NB4 (cell line): ENCODE data around the gene ADM5.

Experiments used
- DNase-seq: peaks from one replicate; pipeline ENCODE4 v3.0.0; 2010; ENCODE audit warnings: low read depth
- H3K4me3 ChIP-seq: one replicate; pipeline ENCODE4 v1.5.1; 2011; ENCODE audit warnings: mild to moderate bottlenecking, low read depth, low read length, moderate library complexity
- MYC ChIP-seq: IDR thresholded peaks from 2 replicates; pipeline ENCODE4 v1.6.1; 2011; ENCODE audit warnings: low read depth, low read length
- POLR2A ChIP-seq: IDR thresholded peaks from 2 replicates; pipeline ENCODE4 v1.6.1; 2011; ENCODE audit warnings: mild to moderate bottlenecking; ENCODE audit not compliant: insufficient read length; ENCODE audit errors: extremely low read depth
- TF ChIP-seq, protein P1 (sequence below): IDR thresholded peaks from one replicate; pipeline ENCODE4 v1.5.1; 2012; ENCODE audit warnings: low read depth, low read length
- TF ChIP-seq, protein P2 (sequence below): IDR thresholded peaks from 2 replicates; pipeline ENCODE4 v1.6.1; 2011; ENCODE audit warnings: low read depth, low read length

Gene ADM5

DNA sequence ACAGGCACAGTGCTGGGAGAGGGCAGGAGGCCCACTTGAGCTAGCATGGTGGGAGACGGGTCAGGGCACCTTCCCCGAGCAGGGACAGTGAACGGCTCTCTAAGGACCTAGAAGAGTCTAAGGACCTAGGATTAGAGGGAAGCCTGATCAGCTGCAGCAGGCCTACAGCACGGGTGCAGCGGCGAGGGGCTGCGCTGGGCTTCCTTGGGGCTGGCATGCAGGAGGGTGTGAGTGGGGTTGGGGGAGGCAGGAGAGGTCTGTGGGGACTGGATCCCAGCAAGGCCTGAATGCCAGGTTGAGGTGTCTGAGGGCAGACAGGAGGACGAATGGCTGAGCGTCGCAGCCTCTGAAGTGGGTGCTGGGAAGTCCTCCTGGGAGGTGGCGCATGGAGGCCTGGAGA, 43.8 kb upstream of the ADM5 start:
- no peak for DNase-seq
- TF ChIP-seq POLR2A (no peak), MYC (no peak)
- TF ChIP-seq, protein P1, sequence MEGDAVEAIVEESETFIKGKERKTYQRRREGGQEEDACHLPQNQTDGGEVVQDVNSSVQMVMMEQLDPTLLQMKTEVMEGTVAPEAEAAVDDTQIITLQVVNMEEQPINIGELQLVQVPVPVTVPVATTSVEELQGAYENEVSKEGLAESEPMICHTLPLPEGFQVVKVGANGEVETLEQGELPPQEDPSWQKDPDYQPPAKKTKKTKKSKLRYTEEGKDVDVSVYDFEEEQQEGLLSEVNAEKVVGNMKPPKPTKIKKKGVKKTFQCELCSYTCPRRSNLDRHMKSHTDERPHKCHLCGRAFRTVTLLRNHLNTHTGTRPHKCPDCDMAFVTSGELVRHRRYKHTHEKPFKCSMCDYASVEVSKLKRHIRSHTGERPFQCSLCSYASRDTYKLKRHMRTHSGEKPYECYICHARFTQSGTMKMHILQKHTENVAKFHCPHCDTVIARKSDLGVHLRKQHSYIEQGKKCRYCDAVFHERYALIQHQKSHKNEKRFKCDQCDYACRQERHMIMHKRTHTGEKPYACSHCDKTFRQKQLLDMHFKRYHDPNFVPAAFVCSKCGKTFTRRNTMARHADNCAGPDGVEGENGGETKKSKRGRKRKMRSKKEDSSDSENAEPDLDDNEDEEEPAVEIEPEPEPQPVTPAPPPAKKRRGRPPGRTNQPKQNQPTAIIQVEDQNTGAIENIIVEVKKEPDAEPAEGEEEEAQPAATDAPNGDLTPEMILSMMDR = no peak
- TF ChIP-seq, protein P2, sequence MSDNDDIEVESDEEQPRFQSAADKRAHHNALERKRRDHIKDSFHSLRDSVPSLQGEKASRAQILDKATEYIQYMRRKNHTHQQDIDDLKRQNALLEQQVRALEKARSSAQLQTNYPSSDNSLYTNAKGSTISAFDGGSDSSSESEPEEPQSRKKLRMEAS = no peak
- no peak overlapping the region for H3K4me3 ChIP-seq

DNA sequence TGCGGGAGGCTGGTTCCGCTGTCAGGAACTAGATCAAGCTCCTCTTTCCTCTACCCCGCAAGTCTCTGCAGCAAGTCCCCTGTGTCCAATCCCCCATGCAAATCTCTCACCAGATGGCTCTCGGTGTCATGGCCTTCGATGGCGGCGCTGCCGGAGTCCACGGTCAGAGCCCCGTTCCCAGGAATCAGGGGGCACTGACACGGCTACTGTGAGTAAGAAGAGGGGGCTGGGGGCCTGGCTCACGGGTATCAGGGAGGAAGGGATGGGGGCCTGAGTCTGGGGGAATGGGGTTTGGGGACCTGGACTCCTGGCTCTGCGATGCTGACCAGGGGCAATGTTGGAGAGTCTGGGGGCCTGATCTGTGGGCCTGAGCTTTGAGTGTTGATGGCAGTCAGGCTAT, 43.4 kb upstream of the ADM5 start:
- no peak for DNase-seq
- H3K4me3 ChIP-seq = no peak overlapping the region
- TF ChIP-seq, protein P1 = no peak
- TF ChIP-seq POLR2A (no peak), MYC (no peak)

DNA sequence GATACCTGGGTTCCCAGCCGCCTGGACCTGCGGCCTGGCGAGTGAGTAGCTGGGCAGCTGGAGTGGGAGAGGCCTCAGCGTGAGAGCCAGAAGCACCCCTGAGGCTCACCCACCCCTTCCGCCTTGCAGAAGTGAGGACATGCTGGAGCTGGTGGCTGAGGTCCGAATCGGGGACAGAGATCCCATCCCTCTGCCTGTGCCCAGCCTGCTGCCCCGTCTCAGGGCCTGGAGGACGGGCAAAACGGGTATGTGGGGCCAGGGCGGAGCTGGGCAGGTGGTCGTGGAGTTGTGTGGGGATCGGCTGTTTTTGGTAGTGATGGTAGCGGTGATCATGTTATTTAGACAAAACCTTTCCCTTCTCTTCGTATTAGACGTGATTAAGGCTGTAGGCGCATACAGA, 42.8 kb upstream of the ADM5 start:
- DNase-seq = no peak
- H3K4me3 ChIP-seq = no peak overlapping the region
- TF ChIP-seq POLR2A (no peak), MYC (no peak)
- TF ChIP-seq, protein P1 = no peak
- TF ChIP-seq, protein P2 = no peak

DNA sequence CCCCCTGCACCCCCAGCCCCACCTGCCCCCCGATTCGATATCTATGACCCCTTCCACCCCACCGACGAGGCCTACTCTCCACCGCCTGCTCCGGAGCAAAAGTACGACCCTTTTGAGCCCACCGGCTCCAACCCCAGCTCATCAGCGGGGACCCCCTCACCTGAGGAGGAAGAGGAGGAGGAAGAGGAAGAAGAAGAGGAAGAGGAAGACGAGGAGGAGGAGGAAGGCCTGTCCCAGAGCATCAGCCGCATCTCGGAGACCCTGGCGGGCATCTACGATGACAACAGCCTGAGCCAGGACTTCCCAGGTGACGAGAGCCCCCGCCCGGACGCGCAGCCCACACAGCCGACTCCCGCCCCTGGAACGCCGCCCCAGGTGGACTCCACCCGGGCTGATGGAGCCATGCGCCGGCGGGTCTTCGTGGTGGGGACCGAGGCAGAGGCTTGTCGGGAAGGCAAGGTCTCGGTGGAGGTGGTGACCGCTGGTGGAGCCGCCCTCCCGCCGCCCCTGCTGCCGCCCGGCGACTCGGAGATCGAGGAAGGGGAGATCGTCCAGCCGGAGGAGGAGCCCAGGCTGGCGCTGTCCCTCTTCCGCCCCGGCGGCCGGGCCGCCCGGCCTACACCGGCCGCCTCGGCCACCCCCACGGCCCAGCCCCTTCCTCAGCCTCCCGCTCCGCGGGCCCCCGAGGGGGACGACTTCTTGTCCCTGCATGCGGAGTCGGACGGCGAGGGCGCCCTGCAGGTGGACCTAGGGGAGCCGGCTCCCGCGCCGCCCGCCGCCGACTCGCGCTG, 38.2 kb upstream of the ADM5 start:
- no peak for DNase-seq
- no peak overlapping the region for H3K4me3 ChIP-seq
- TF ChIP-seq, protein P2 = no peak
- TF ChIP-seq, protein P1 = no peak
- TF ChIP-seq POLR2A = no peak
- TF ChIP-seq MYC = no peak

DNA sequence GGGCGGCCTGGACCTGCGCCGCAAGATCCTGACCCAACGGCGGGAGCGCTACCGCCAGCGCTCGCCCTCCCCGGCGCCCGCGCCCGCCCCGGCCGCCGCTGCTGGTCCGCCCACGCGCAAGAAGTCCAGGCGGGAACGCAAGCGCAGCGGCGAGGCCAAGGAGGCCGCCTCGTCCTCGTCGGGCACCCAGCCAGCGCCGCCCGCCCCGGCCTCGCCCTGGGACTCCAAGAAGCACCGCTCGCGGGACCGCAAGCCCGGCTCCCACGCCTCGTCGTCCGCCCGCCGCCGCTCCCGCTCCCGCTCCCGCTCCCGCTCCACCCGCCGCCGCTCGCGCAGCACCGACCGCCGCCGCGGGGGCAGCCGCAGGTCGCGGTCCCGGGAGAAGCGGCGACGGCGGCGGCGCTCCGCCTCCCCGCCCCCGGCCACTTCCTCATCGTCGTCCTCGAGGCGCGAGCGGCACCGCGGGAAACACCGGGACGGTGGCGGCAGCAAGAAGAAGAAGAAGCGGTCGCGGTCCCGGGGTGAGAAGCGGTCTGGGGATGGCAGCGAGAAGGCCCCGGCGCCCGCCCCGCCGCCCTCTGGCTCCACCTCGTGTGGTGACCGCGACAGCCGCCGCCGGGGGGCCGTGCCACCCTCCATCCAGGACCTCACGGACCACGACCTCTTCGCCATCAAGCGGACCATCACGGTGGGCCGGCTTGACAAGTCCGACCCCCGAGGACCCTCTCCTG, 37.4 kb upstream of the ADM5 start:
- TF ChIP-seq, protein P2 = no peak
- TF ChIP-seq, protein P1 = no peak
- TF ChIP-seq POLR2A (no peak), MYC (no peak)
- DNase-seq = no peak
- no peak overlapping the region for H3K4me3 ChIP-seq
